IPS DF 6.9 (cell line): ENCODE results near the gene CADM1.

ENCODE experiments used
- DNase-seq: peaks from one replicate; pipeline ENCODE4 v3.0.0-alpha.2; 2013; ENCODE audit warnings: low read depth, low spot score
- H3K27ac ChIP-seq: one replicate; pipeline ENCODE4 v1.5.1; 2013; ENCODE audit warnings: low read length, control low read depth
- H3K27me3 ChIP-seq: 2 replicates; pipeline ENCODE4 v1.6.1; 2013; ENCODE audit warnings: mild to moderate bottlenecking, low read length; ENCODE audit not compliant: control insufficient read depth, insufficient read depth
- H3K36me3 ChIP-seq: 2 replicates; pipeline ENCODE4 v1.6.1; 2013; ENCODE audit warnings: low read length; ENCODE audit not compliant: control insufficient read depth, insufficient read depth
- H3K4me1 ChIP-seq: 2 replicates; pipeline ENCODE4 v1.6.1; 2013; ENCODE audit warnings: low read length; ENCODE audit not compliant: control insufficient read depth, insufficient read depth
- H3K4me3 ChIP-seq: 2 replicates; pipeline ENCODE4 v1.5.1; 2013; ENCODE audit warnings: mild to moderate bottlenecking, low read length
- H3K9me3 ChIP-seq: 2 replicates; pipeline ENCODE4 v1.6.1; 2013; ENCODE audit warnings: low read length, inconsistent platforms; ENCODE audit not compliant: control insufficient read depth, insufficient read depth
- WGBS: extraction: QIAGEN DNeasy Blood & Tissue Kit; methylation state at CpG from one replicate; pipeline ENCODE4 v1.1.7; 2013; ENCODE audit warnings: mixed read lengths, missing lambda C conversion rate; ENCODE audit not compliant: insufficient read length, insufficient coverage; 5-methylcytosine and 5-hydroxymethylcytosine counted together

Gene CADM1

GRCh38 chr11:115180272-115180671, 323.9 kb downstream of the CADM1 start:
- no peak overlapping the region for H3K4me3 ChIP-seq
- DNase-seq, result no peak
- H3K27ac ChIP-seq, result no peak overlapping the region
- no peaks in the 10 kb centered on the region for H3K9me3 ChIP-seq
- no peaks in the 10 kb centered on the region for H3K36me3 ChIP-seq
- WGBS, result no CpG with 5 or more reads among the region's 7 CpGs
- H3K27me3 ChIP-seq, result no peaks in the 10 kb centered on the region; the same call in 1 of the 2 replicates
- peaks cover 1% of the 10 kb centered on the region; the same call in 1 of the 2 replicates for H3K4me1 ChIP-seq

DNA sequence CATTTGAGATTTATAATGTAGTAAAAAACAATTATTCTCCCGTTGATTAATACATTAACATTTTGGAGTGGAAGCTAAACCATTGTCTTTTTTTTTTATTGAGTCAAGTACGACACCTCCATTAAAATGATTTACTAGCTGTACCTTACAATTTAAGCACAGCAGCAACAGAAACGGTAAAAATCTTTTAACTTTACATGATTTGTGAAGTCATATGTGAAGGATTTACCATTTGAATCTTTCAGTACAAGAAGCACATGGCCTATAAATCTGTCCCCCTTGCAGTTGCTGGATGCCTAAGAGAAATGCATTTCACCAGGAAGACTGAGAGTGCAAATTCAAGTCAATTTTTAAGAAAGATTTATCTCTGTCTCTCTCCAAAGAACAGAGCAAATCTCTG, 324.6 kb downstream of the CADM1 start:
- no peak for DNase-seq
- no peaks in the 10 kb centered on the region for H3K36me3 ChIP-seq
- H3K27me3 ChIP-seq, result no peaks in the 10 kb centered on the region; the same call in 1 of the 2 replicates
- peaks cover 1% of the 10 kb centered on the region; the same call in 1 of the 2 replicates for H3K4me1 ChIP-seq
- H3K4me3 ChIP-seq, result no peak overlapping the region
- no CpG with 5 or more reads among the region's 3 CpGs for WGBS
- no peak overlapping the region for H3K27ac ChIP-seq
- no peaks in the 10 kb centered on the region for H3K9me3 ChIP-seq

GRCh38 chr11:115178705-115179104, 325.5 kb downstream of the CADM1 start:
- Histone ChIP-seq H3K4me1 (peaks cover 1% of the 10 kb centered on the region; the same call in 1 of the 2 replicates), H3K36me3 (no peaks in the 10 kb centered on the region), H3K9me3 (no peaks in the 10 kb centered on the region), H3K27me3 (no peaks in the 10 kb centered on the region; the same call in 1 of the 2 replicates), H3K4me3 (no peak overlapping the region), H3K27ac (no peak overlapping the region)
- WGBS, result no CpG with 5 or more reads among the region's 14 CpGs
- no peak for DNase-seq

DNA sequence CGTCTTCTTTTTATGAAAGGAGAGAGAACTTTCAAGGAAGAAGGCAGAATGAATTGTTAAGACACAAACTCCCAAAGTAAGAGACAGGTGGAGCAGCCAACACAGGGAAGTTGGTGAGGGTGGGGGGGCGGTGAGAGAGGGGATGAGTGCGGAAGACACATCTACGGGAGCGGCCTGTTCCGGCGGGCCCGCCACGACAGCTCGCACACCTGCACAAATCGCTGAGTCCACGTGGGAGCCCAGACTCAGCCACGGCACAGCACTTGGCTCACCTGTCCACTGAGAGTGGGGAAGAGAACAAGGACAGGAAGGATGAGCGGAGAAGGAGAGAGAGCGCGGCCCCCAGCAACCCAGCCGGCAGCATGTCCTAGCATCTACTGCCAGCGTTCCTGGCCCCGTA, 331.1 kb downstream of the CADM1 start:
- no peak for DNase-seq
- Histone ChIP-seq H3K27me3 (no peaks in the 10 kb centered on the region; the same call in 1 of the 2 replicates), H3K9me3 (no peaks in the 10 kb centered on the region), H3K4me1 (peaks cover 3% of the 10 kb centered on the region), H3K27ac (no peak overlapping the region), H3K4me3 (no peak overlapping the region), H3K36me3 (no peaks in the 10 kb centered on the region)
- WGBS, result no CpG with 5 or more reads among the region's 19 CpGs

DNA sequence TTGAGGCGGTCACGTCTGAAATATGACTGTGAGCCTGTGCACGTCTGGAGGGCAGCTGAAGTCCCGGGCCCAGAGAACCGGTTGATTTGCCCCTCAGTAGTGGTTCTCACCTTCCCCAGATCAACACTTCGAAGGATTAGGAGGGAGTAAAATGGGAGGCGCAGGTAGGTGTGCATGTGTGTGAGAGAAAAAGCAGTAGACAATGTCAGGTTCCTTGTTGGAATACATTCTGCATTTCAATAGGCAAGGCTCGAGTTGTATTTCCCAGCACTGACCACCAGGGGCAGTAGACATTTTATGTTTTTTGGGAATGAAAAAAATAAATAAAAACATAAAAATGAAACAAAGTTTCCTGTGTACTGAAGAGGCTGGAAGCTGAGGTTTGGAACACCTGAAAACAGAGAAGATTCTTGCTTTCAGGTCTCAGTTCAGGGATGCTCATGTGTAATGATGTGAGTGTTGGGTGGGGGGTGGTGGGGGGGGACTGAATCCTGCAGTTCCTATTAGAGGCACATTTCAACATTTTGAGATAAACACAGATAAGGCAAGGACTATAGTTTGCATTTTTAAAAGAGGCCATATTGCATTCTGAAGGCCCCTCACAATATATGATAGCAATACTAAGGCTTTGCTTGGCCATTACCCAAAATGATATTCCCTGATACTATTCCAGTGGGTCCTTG, 333.9 kb downstream of the CADM1 start:
- Histone ChIP-seq H3K27me3 (no peaks in the 10 kb centered on the region), H3K4me3 (no peak overlapping the region), H3K4me1 (peaks cover 3% of the 10 kb centered on the region; the same call in 1 of the 2 replicates), H3K36me3 (no peaks in the 10 kb centered on the region), H3K9me3 (no peaks in the 10 kb centered on the region), H3K27ac (no peak overlapping the region)
- no CpG with 5 or more reads among the region's 8 CpGs for WGBS
- DNase-seq, result peak; percentile 33

- peaks cover 7% of the 10 kb centered on the region; the same call in 1 of the 2 replicates for H3K4me1 ChIP-seq
Measured at GRCh38 chr11:115169251-115169650, 335.0 kb downstream of the CADM1 start.

GRCh38 chr11:115168686-115169085, 335.5 kb downstream of the CADM1 start:
- no CpG with 5 or more reads among the region's 5 CpGs for WGBS

More at GRCh38 chr11:115169251-115169650, 335.0 kb downstream of the CADM1 start:
- Histone ChIP-seq H3K4me3 (no peak overlapping the region), H3K27ac (no peak overlapping the region), H3K27me3 (no peaks in the 10 kb centered on the region), H3K9me3 (no peaks in the 10 kb centered on the region), H3K36me3 (no peaks in the 10 kb centered on the region)
- no CpG with 5 or more reads among the region's 4 CpGs for WGBS
- DNase-seq, result no peak

DNA sequence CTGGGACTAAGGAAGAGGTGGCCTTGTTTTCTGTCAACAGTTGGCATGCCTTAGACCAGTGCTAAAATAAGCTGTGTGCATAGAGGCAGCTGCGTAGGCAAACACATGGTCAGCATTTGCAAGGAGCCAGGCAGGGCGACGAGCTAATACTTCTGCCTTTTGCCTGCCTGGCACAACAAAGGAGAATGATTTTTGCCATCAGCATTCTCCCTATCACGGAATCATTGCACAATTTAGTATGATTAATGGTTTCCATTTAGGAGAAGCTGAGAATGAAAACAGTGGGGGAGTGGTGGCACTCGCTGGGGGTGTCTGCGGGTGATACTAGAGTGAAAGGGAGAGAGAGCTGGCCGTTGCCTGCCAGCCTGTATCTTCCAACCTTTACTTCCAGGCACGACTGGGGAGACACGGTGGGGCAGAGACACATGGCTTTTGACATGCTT, 336.0 kb downstream of the CADM1 start:
- no peak for DNase-seq
- Histone ChIP-seq H3K36me3 (no peaks in the 10 kb centered on the region), H3K9me3 (no peaks in the 10 kb centered on the region), H3K27ac (no peak overlapping the region), H3K4me3 (no peak overlapping the region), H3K4me1 (peaks cover 9% of the 10 kb centered on the region; the same call in 1 of the 2 replicates), H3K27me3 (no peaks in the 10 kb centered on the region)
- no CpG with 5 or more reads among the region's 9 CpGs for WGBS

More at GRCh38 chr11:115168686-115169085, 335.5 kb downstream of the CADM1 start:
- peaks cover 8% of the 10 kb centered on the region; the same call in 1 of the 2 replicates for H3K4me1 ChIP-seq
- no peak for DNase-seq
- H3K36me3 ChIP-seq, result no peaks in the 10 kb centered on the region
- H3K27ac ChIP-seq, result no peak overlapping the region
- H3K9me3 ChIP-seq, result no peaks in the 10 kb centered on the region
- H3K27me3 ChIP-seq, result no peaks in the 10 kb centered on the region
- H3K4me3 ChIP-seq, result no peak overlapping the region

DNA sequence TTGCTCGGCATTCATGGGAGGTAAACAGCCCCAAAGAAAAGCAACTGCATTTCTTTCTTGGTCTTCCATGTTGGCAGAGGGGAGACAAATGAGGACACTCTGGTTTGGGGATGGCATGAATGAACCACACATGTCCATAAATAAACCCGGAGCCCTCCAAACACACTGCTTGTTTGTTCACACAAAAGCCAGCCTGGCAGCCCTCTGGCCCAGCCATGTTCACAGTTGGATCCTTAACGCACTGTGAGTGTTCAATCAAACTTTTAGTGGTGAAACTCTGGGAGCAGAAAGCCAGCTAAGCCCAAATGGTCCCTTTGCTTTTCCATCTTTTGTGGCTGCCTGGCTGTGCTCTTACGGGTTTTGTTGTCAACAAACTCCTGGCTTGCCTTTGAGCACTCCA, 336.8 kb downstream of the CADM1 start:
- no peaks in the 10 kb centered on the region for H3K9me3 ChIP-seq
- no peak for DNase-seq
- WGBS, result no CpG with 5 or more reads among the region's 4 CpGs
- no peak overlapping the region for H3K27ac ChIP-seq
- no peak overlapping the region for H3K4me3 ChIP-seq
- H3K4me1 ChIP-seq, result peaks cover 9% of the 10 kb centered on the region; the same call in 1 of the 2 replicates
- no peaks in the 10 kb centered on the region for H3K36me3 ChIP-seq
- no peaks in the 10 kb centered on the region for H3K27me3 ChIP-seq

- WGBS, result no CpG with 5 or more reads among the region's 6 CpGs
- H3K27ac ChIP-seq, result no peak overlapping the region
- no peaks in the 10 kb centered on the region for H3K36me3 ChIP-seq
- H3K27me3 ChIP-seq, result no peaks in the 10 kb centered on the region
- no peak overlapping the region for H3K4me3 ChIP-seq
- peaks cover 9% of the 10 kb centered on the region for H3K4me1 ChIP-seq
- H3K9me3 ChIP-seq, result no peaks in the 10 kb centered on the region
- DNase-seq, result no peak
Measured at GRCh38 chr11:115166820-115167219, 337.4 kb downstream of the CADM1 start.

- peaks cover 7% of the 10 kb centered on the region for H3K4me1 ChIP-seq
- no peaks in the 10 kb centered on the region for H3K9me3 ChIP-seq
- H3K36me3 ChIP-seq, result no peaks in the 10 kb centered on the region
- no peak overlapping the region for H3K4me3 ChIP-seq
- H3K27me3 ChIP-seq, result no peaks in the 10 kb centered on the region
- no peak overlapping the region for H3K27ac ChIP-seq
- WGBS, result no CpG with 5 or more reads among the region's 6 CpGs
- peak; percentile 50 for DNase-seq
Measured at GRCh38 chr11:115164774-115165173, 339.4 kb downstream of the CADM1 start.
